Measurements from ENCODE around the gene MLF2.
A peak's percentile ranks its signal among the peaks of the same experiment; 100 is the strongest.

The MLF2 gene

GRCh38 chr12:6778217-6778573 is 25.3 kb upstream of the MLF2 start:
- no peak for DNase-seq (ENCODE audit: low read depth in 2 of 2)

DNA sequence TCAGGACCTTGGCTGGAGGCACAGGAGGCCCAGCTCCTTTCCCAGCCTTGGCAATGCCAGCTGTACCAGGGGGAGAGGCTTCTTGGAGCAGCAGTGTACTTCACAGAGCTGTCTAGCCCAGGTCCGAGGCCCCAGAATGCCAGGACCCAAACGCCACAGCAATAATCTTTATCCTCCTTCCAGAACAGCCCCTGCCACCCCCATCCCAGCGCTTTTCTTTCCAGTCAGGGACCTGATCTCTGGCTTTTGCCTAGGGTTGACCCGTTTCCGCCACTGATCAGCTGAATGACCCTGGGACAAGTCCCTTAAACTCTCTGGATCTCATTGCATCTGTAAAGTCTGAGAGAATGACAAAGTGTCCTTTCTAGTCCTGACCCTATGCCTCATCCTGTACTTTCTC is 24.4 kb upstream of the MLF2 start:
- no peak for DNase-seq (ENCODE audit: low read depth in 2 of 2)

DNA sequence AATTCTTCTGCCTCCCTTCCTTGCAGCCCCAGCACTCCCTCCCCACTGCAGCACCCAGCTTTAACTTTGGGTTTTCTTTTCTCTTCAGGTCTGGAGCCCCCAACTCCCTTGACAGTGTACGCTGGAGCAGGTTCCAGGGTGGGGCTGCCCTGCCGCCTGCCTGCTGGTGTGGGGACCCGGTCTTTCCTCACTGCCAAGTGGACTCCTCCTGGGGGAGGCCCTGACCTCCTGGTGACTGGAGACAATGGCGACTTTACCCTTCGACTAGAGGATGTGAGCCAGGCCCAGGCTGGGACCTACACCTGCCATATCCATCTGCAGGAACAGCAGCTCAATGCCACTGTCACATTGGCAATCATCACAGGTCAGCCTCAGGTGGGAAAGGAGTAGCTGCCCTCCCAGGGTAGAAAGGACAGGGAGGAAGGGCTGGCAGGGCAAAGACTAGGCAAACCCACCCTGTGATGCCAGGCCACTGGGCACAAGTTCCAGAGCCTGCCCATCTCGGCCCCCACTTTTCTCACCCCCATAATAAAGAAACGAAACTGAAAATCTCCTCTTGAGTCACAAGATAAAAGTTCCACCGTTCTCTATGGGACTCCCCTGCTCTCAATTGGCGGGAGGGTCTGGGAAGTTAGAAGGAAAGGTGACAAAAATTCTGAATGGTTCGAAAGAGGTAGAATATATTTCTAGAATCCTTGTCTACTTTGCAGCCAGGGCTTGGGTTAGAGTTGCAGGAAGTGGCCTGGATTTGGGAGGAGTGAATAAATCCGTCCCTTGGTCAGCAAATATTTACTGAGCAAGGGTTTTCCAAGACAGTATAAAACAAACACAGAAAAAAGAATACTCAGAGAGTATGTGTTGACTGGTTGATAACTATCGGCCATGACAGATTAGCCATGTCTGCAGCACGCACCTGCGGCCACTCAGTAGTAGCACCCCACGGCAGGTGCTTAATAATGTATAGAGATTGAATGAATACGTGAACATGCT is 22.5 kb upstream of the MLF2 start:
- DNase-seq (ENCODE audit: low read depth in 2 of 2): no peak

DNA sequence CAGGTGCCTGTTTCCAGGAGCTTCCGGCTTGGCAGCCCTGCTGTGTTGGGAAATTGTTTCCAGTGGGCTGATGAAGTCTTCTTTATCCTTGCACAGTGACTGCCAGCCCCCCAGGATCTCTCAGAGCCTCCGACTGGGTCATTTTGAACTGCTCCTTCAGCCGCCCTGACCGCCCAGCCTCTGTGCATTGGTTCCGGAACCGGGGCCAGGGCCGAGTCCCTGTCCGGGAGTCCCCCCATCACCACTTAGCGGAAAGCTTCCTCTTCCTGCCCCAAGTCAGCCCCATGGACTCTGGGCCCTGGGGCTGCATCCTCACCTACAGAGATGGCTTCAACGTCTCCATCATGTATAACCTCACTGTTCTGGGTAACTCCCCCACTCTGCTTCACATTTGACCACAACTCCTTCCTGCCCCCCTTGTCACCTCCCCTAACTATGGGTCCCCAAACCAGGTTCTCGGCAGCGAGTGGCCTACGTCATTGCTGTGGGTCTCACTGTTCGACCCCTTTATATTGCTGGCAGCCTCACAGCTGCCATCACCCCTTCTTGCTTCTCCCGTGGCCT is 21.6 kb upstream of the MLF2 start:
- DNase-seq (ENCODE audit: low read depth in 2 of 2): no peak

DNA sequence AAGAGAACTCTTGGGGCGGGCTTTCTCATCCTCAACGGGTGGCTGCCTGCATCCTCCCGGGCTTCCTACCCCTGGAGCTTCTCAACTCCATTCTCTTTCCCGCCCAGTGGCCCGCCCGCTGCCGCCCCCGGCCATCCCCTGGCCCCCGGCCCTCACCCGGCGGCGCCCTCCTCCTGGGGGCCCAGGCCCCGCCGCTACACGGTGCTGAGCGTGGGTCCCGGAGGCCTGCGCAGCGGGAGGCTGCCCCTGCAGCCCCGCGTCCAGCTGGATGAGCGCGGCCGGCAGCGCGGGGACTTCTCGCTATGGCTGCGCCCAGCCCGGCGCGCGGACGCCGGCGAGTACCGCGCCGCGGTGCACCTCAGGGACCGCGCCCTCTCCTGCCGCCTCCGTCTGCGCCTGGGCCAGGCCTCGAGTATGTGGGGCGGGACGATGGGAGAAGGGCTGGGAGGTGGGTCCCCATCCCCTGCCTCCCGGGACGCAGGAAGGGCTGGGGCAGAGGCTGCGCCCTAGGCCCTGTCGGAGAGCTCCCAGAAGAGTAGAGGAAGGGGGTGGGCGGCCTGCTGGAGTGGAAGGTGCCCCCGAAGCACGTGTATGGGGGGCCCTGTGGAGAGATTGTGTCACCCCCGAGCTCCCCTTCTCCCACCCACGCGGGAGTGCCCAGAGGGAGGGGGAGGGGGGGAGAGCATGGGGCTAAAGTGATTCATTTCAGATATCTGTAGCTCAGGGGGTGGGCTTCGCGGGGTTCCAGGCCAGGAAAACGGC is 20.8 kb upstream of the MLF2 start:
- no peak for DNase-seq (ENCODE audit: low read depth in 2 of 2)

- DNase-seq (ENCODE audit: low read depth in 2 of 2): no peak
These were observed 20.0 kb upstream of the MLF2 start for GRCh38 chr12:6772726-6773589.

GRCh38 chr12:6772331-6772695 is 19.4 kb upstream of the MLF2 start, which contains the start of gene LAG3:
Gene LAG3, plus strand, starts transcription at chr12:6772520. Its CDS starts 333 bp downstream, at chr12:6772853.
- no peak for DNase-seq (ENCODE audit: low read depth in 2 of 2)

DNA sequence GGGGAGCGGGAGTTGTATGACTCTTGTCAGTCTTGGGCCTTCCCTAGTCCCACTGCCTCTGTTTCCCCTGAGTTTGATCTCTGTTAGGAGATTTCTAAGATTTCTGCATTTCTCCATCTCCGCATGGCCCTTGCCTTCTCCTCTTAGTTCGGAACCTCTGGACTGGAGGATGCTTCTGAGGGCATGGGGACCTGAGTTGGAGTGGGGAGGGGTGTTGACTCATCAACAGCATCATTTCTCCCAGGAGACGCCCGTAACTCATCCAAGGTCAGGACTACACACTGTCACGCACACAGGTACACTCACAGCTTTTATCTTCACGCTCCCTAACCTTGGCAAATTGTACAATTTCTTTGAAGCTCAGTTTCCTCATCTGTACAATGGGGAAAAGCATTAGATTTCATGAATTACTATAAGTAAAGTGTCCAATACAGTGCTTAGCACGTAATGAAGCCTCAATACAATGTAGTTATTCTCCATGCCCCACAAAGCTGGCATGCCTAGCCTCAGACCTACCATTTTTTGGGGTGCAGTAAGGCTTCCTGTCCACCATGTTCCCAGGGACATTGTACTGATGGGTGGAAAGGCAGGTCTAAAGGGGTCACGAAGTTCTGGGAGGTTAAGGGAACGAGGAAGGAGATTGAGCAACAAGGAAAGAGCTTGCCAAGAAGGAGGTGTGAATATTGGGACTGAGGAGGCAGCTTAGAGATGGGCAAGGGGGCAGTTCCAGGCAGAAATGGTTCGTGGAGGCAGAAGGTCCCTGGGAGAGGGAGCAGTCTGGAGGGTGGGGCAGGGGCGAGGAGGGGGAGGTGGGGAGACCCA is 18.8 kb upstream of the MLF2 start:
- DNase-seq (ENCODE audit: low read depth in 2 of 2): no peak

- DNase-seq (ENCODE audit: low read depth in 2 of 2): no peak
These were observed 18.2 kb upstream of the MLF2 start for GRCh38 chr12:6771091-6771495.

DNA sequence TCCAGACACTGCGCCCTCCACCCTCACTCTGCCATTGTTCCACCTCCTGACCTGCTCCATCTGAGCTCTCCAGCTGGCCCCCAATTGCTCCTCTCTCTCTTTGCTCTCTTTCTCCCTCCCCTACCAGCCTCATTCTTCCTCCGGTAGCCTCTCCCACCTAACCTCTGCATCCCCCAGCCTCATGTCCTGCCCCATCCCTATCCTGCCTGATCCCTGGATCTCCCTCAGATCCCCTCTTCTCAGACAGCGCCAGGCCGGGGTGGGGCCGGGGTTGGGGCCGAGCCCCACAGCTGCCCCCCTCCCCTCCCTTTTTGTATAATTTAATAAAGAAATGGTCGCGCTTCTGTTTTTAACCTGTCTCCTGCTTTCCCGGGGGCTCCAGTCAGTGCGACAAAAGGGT is 17.7 kb upstream of the MLF2 start:
- no peak for DNase-seq (ENCODE audit: low read depth in 2 of 2)

DNA sequence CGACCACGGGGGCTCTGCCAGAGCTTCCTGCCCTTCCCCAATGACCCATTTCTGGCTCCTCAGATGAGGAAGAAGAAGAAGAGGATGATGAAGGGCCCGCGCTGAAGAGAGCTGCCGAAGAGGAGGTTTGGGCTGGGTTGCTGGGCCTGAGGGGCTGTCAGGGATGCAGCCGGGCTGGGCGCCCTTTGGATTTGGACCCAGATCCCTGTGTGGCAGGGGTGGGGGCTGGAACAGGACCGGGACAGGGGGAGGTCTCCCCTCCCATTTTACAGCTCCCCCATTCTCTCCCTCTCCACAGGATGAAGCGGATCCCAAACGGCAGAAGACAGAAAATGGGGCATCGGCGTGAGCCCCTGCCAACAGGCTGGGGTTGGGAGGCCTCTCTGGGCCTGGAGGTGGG is 17.2 kb upstream of the MLF2 start:
- no peak for DNase-seq (ENCODE audit: low read depth in 2 of 2)

- DNase-seq (ENCODE audit: low read depth in 2 of 2): no peak
These were observed 16.7 kb upstream of the MLF2 start for GRCh38 chr12:6769666-6770065.

DNA sequence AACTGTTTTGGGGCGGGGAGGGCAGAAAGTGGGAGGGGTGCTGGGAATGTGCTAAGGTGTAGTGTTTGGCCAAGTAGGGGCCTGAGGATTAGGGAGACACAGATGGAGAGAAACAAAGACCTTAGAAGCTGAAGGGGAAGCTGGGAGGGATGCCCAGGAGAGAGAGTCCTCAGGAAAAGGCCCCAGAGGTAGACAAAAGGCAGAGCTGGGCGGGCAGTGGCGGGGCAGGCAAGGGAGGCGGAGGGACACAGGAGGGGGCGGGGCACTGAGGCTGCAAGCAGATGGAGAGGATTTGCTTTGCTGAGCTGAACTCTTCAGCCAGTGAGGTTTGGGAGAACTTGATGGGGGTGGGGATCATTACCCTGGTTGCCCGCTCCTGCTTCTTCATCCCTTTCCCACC is 16.0 kb upstream of the MLF2 start:
- DNase-seq (ENCODE audit: low read depth in 2 of 2): no peak

- DNase-seq (ENCODE audit: low read depth in 2 of 2): no peak
These were observed 15.5 kb upstream of the MLF2 start for GRCh38 chr12:6768437-6768914.

GRCh38 chr12:6767353-6768319 is 14.7 kb upstream of the MLF2 start:
- DNase-seq (ENCODE audit: low read depth in 2 of 2): no peak

DNA sequence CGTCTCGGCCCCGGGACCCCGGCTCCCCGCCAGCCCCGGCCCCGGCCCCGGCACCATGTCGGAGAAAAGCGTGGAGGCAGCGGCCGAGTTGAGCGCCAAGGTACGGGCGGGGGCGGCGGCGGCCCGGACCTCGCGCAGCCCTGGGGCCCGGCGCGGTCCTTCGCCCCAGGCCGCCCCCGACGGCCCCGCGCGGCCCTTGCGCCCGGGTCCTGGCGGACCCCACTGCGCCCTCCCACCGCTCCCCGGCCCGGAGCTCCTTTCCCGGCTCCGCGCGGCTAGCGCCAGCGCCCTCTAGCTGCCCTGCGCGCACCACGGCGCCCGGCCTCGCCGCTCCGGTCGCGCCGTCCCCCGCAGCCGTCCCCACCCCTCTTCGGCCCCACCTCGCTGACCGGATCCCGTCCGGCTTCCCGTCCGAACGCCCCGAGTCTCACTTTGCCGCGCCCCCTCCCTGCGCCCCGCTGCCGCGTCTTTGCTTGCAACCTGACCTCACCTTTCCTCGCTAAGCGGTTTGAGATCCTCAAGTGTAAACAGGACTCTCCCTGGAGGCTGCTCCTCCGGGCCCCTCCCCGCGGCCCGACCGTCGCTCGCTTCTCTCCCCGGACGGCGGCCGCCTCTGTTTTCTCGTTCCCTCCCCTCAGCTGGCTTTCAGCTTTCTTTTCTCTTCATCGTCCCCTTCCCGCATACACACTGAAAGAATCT is 13.9 kb upstream of the MLF2 start:
- DNase-seq (ENCODE audit: low read depth in 2 of 2): no peak

DNA sequence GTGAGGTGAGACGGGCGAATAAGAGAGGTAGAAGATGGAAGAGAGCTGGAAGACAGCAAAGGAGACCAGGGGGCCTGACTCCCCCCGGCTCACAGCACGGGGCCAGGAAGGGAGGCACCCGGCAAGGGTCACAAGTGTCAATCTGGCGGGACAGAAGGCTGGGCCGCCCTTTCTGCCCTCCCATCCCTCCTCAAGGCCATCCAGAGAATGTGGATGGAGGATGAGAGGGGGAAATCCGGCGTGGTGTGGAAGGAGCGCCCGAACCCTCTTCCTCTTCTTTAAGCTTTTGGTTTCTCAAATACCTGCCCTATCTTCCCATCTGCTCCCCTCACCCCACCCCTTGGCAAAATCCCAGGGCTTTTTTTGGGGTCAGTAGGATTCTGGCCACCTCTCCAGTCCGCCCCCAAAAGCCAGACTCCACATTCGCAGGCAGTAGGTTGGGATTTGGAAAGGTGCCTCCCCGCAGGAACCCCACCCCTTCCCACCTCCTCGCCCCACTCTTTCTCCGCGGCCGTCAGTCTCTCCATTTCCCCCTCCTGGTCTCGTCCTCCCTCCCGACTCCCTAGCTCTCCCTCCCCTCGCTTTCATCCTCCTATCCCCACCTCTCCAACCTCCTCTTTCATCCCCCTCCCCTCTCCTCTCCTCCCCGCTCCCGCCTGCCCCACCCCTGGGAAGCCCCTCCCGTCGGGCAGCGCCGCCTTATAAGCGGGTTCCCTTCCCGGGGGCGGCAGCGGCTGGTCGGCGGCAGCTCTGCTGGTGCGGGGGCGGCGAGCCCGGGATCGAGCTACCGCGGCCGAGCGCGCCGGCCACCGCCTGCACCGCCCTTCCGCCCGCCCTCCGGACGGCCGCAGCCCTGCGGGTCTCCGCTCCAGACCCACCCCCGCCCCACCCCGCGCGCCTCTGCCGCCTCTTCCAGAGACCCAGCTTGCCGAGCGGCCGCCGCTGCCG is 13.0 kb upstream of the MLF2 start, which contains the start of gene PTMS:
PTMS (plus strand) TSS at position 730 of the 948 bp plus-strand sequence. CDS start 343 bp downstream, outside the sequence.
- DNase-seq (ENCODE audit: low read depth in 2 of 2): peak; percentile 87 to 90
